ENCODE data around the gene GMCL2.

- TF ChIP-seq CTCF (IDR thresholded peaks at IDR 0.05; ENCODE audit: low read depth, low read length, missing input control): no peak
- no peak for TF ChIP-seq REST (IDR thresholded peaks at IDR 0.05)
- TF ChIP-seq JUND (IDR thresholded peaks at IDR 0.05): no peak
- no peak for TF ChIP-seq SP1 (IDR thresholded peaks at IDR 0.05)
- TF ChIP-seq RAD21 (IDR thresholded peaks at IDR 0.05): no peak
- no peak for TF ChIP-seq YY1 (IDR thresholded peaks at IDR 0.05)
- no peak for TF ChIP-seq FOXA1 (IDR thresholded peaks at IDR 0.05)
- no peak for TF ChIP-seq ATF3 (IDR thresholded peaks at IDR 0.05)
Measured at GRCh38 chr5:178182158-178182876, 4.9 kb downstream of the GMCL2 start.

Data from liver (tissue), 3 donors.